Keratinocyte (primary cell): ENCODE results near the gene EZH2. TPM values are rescaled to one million over a fixed set of nuclear protein-coding genes. Genes with fewer than 3 reads are reported as not detected.

Source experiments
- DNase-seq: peaks from one replicate; pipeline ENCODE4 v3.0.0-alpha.2; 2011; ENCODE audit warnings: low read depth, missing footprints, low spot score
- FAIRE-seq: peaks from 2 replicates; lab custom pipeline; 2011; peaks lifted over from hg19 to GRCh38; lab: Jason Lieb, UNC
- H2AFZ ChIP-seq: 2 replicates; pipeline ENCODE4 v1.6.0; 2012; ENCODE audit warnings: low read length, control low read depth, inconsistent platforms; ENCODE audit not compliant: control insufficient read depth
- H3K27ac ChIP-seq: 2 replicates; pipeline ENCODE4 v1.5.1; 2011; ENCODE audit warnings: low read length; ENCODE audit not compliant: control insufficient read depth, insufficient read depth
- H3K27me3 ChIP-seq: 3 replicates; pipeline ENCODE4 v1.6.0; 2011; ENCODE audit warnings: low read length; ENCODE audit not compliant: control insufficient read depth, insufficient read depth; ENCODE audit errors: extremely low read depth
- H3K36me3 ChIP-seq, 2 experiments: 2 replicates in 1 of 2; 3 replicates in 1 of 2; pipeline ENCODE4 v1.5.1; 2011; ENCODE audit warnings: low read length in 2 of 2, mild to moderate bottlenecking in 1 of 2; ENCODE audit not compliant: control insufficient read depth in 2 of 2, insufficient read depth in 2 of 2; ENCODE audit errors: extremely low read depth in 1 of 2
- H3K4me1 ChIP-seq: 3 replicates; pipeline ENCODE4 v1.5.1; 2011; ENCODE audit warnings: low read length; ENCODE audit not compliant: control insufficient read depth, insufficient read depth; ENCODE audit errors: extremely low read depth
- H3K4me2 ChIP-seq: 3 replicates; pipeline ENCODE4 v1.6.0; 2011; ENCODE audit warnings: low read depth, low read length; ENCODE audit not compliant: control insufficient read depth, insufficient read depth; ENCODE audit errors: extremely low read depth
- H3K4me3 ChIP-seq, 3 experiments: fragments of 200-600 bp in 1 of 3; sonication (generic) in 1 of 3; 2 replicates in 2 of 3; 3 replicates in 1 of 3; pipeline ENCODE4 v1.5.1; 2011 to 2016; ENCODE audit warnings: low read length in 3 of 3, mild to moderate bottlenecking in 3 of 3, control low read depth in 2 of 3, inconsistent platforms in 1 of 3, low read depth in 1 of 3, mixed read lengths in 1 of 3, mixed run types in 1 of 3, moderate library complexity in 1 of 3; ENCODE audit not compliant: control insufficient read depth in 2 of 3, insufficient read depth in 2 of 3; ENCODE audit errors: extremely low read depth in 1 of 3
- H3K79me2 ChIP-seq: 2 replicates; pipeline ENCODE4 v1.6.0; 2012; ENCODE audit warnings: low read length; ENCODE audit not compliant: control insufficient read depth, insufficient read depth
- H3K9ac ChIP-seq: 3 replicates; pipeline ENCODE4 v1.6.0; 2011; ENCODE audit warnings: low read length; ENCODE audit not compliant: control insufficient read depth, insufficient read depth; ENCODE audit errors: extremely low read depth
- H3K9me1 ChIP-seq: 3 replicates; pipeline ENCODE4 v1.6.0; 2011; ENCODE audit warnings: low read length; ENCODE audit not compliant: control insufficient read depth, insufficient read depth; ENCODE audit errors: extremely low read depth
- H3K9me3 ChIP-seq: 2 replicates; pipeline ENCODE4 v1.5.1; 2012; ENCODE audit warnings: low read depth, low read length; ENCODE audit not compliant: control insufficient read depth
- H4K20me1 ChIP-seq: 3 replicates; pipeline ENCODE4 v1.6.0; 2011; ENCODE audit warnings: low read length; ENCODE audit not compliant: control insufficient read depth, insufficient read depth; ENCODE audit errors: extremely low read depth
- CTCF ChIP-seq, 3 experiments: IDR thresholded peaks in 1 of 3; conservative IDR thresholded peaks in 1 of 3; optimal IDR thresholded peaks in 1 of 3; 2 replicates in 2 of 3; 3 replicates in 1 of 3; pipeline versions ENCODE3 to v1.5.1; 2011; ENCODE audit warnings: low read length in 3 of 3, mild to moderate bottlenecking in 3 of 3, moderate library complexity in 2 of 3, control low read depth in 1 of 3, inconsistent platforms in 1 of 3; ENCODE audit not compliant: insufficient read depth in 2 of 3; ENCODE audit errors: extremely low read depth in 1 of 3
- EZH2 ChIP-seq: IDR thresholded peaks from one replicate; pipeline ENCODE4 v1.6.1; 2012; ENCODE audit warnings: inconsistent platforms, mild to moderate bottlenecking, low read length, moderate library complexity
- dilution Hi-C: fragments of 300-500 bp; cut with MboI; formaldehyde crosslinking; loops from one replicate; pipeline ENCODE4 v1.7.0; 2020; ENCODE audit warnings: low sequenced_read_pairs; ENCODE audit not compliant: extremely low pct_ligation_motif_present
- polyA plus RNA-seq, 5 experiments: library from polyadenylated mRNA; depleted of rRNA in 3 of 5; stranded (reverse) in 3 of 5; stranded (forward) in 1 of 5; unstranded in 1 of 5; fragments of >200 nt; gene quantifications; 1 replicate in 1 of 5; 2 replicates in 3 of 5; 3 replicates in 1 of 5; pipeline versions ENCODE4 v1.2.1 to v1.2.3, GENCODE V29; 2011 to 2012; ENCODE audit warnings: missing spikeins in 2 of 5, low read depth in 1 of 5, low replicate concordance in 1 of 5

EZH2 gene
- polyA plus RNA-seq, 1 donor (not counting 4 experiments of a cell fraction or from before 2014, with no cell fraction given), result 16.0 TPM

- peaks cover 7% of the 10 kb centered on the region for H3K79me2 ChIP-seq
- H3K9me1 ChIP-seq, result no peaks in the 10 kb centered on the region
- TF ChIP-seq CTCF (optimal IDR thresholded peaks at IDR 0.05 in 1 of 3, IDR thresholded peaks at IDR 0.05 in 1 of 3, conservative IDR thresholded peaks at IDR 0.05 in 1 of 3; ENCODE audit: extremely low read depth in 1 of 3, insufficient read depth in 2 of 3, low read length in 3 of 3) (no peak), EZH2 (no peak)
- dilution Hi-C loops, result no loop called here
- no peaks in the 10 kb centered on the region for H3K27me3 ChIP-seq
- H3K27ac ChIP-seq, result no peak overlapping the region
- no peak for FAIRE-seq
- peaks cover 0 to 3% of the 10 kb centered on the region in 2 experiments for H3K36me3 ChIP-seq
- H3K4me1 ChIP-seq, result no peaks in the 10 kb centered on the region
- H3K4me3 ChIP-seq, result no peak overlapping the region
- no peak overlapping the region for H2AFZ ChIP-seq
- H4K20me1 ChIP-seq, result no peaks in the 10 kb centered on the region
- no peak overlapping the region for H3K4me2 ChIP-seq
- no peaks in the 10 kb centered on the region for H3K9me3 ChIP-seq
- no peak overlapping the region for H3K9ac ChIP-seq
- no peak for DNase-seq
These were observed 49.5 kb downstream of the EZH2 start for GRCh38 chr7:148834605-148835004.

- Histone ChIP-seq H3K4me3 (no peak overlapping the region), H2AFZ (no peak overlapping the region), H3K79me2 (peaks cover 7% of the 10 kb centered on the region), H3K9ac (no peak overlapping the region), H3K4me2 (no peak overlapping the region), H3K4me1 (no peaks in the 10 kb centered on the region), H3K9me3 (no peaks in the 10 kb centered on the region), H3K9me1 (no peaks in the 10 kb centered on the region), H4K20me1 (no peaks in the 10 kb centered on the region), H3K36me3 (peaks cover 0 to 4% of the 10 kb centered on the region in 2 experiments), H3K27ac (no peak overlapping the region), H3K27me3 (no peaks in the 10 kb centered on the region)
- DNase-seq, result no peak
- no peak for TF ChIP-seq EZH2
- no peak for TF ChIP-seq CTCF (optimal IDR thresholded peaks at IDR 0.05 in 1 of 3, IDR thresholded peaks at IDR 0.05 in 1 of 3, conservative IDR thresholded peaks at IDR 0.05 in 1 of 3; ENCODE audit: extremely low read depth in 1 of 3, insufficient read depth in 2 of 3, low read length in 3 of 3)
- no peak for FAIRE-seq
- dilution Hi-C loops, result no loop called here
These were observed 52.3 kb downstream of the EZH2 start for GRCh38 chr7:148831782-148832181.
